Measurements from ENCODE around the gene TRPC3.

TRPC3 gene

GRCh38 chr4:121951521-121952110, at the start of gene TRPC3:
Gene TRPC3 (minus strand): TSS chr4:121952060. CDS start chr4:121951680, 380 bp downstream.
- no peak for DNase-seq (ENCODE audit: low read depth)

GRCh38 chr4:122000849-122001248, 49.0 kb upstream of the TRPC3 start:
- DNase-seq (ENCODE audit: low read depth), result no peak

GRCh38 chr4:121998024-121998423, 46.2 kb upstream of the TRPC3 start:
- DNase-seq (ENCODE audit: low read depth), result no peak

- no peak for DNase-seq (ENCODE audit: low read depth)
Measured at GRCh38 chr4:121995790-121996537, 44.1 kb upstream of the TRPC3 start.

GRCh38 chr4:121991968-121992367, 40.1 kb upstream of the TRPC3 start:
- no peak for DNase-seq (ENCODE audit: low read depth)

- peak; percentile 43 for DNase-seq (ENCODE audit: low read depth)
Measured at GRCh38 chr4:121990489-121990888, 38.6 kb upstream of the TRPC3 start.

- DNase-seq (ENCODE audit: low read depth), result no peak
Measured at GRCh38 chr4:121989715-121990114, 37.9 kb upstream of the TRPC3 start.

- DNase-seq (ENCODE audit: low read depth), result no peak
Measured at GRCh38 chr4:121988950-121989349, 37.1 kb upstream of the TRPC3 start.

GRCh38 chr4:121980643-121981042, 28.8 kb upstream of the TRPC3 start:
- DNase-seq (ENCODE audit: low read depth), result no peak

- no peak for DNase-seq (ENCODE audit: low read depth)
Measured at GRCh38 chr4:121978172-121978516, 26.3 kb upstream of the TRPC3 start.

- no peak for DNase-seq (ENCODE audit: low read depth)
Measured at GRCh38 chr4:121977251-121978171, 25.7 kb upstream of the TRPC3 start.

GRCh38 chr4:121975784-121976183, 23.9 kb upstream of the TRPC3 start:
- no peak for DNase-seq (ENCODE audit: low read depth)

GRCh38 chr4:121973816-121974215, 22.0 kb upstream of the TRPC3 start:
- DNase-seq (ENCODE audit: low read depth), result no peak

- DNase-seq (ENCODE audit: low read depth), result no peak
Measured at GRCh38 chr4:121968859-121969258, 17.0 kb upstream of the TRPC3 start.

- DNase-seq (ENCODE audit: low read depth), result no peak
Measured at GRCh38 chr4:121964958-121965357, 13.1 kb upstream of the TRPC3 start.

GRCh38 chr4:121960818-121961217, 9.0 kb upstream of the TRPC3 start:
- DNase-seq (ENCODE audit: low read depth), result no peak

GRCh38 chr4:121958777-121959176, 6.9 kb upstream of the TRPC3 start:
- DNase-seq (ENCODE audit: low read depth), result no peak

GRCh38 chr4:121957266-121957665, 5.4 kb upstream of the TRPC3 start:
- DNase-seq (ENCODE audit: low read depth), result no peak

GRCh38 chr4:121953860-121954259, 2.0 kb upstream of the TRPC3 start:
- no peak for DNase-seq (ENCODE audit: low read depth)

GRCh38 chr4:121952290-121952689, 430 bp upstream of the TRPC3 start:
- no peak for DNase-seq (ENCODE audit: low read depth)

GRCh38 chr4:121950680-121951520, 960 bp downstream of the TRPC3 start:
- no peak for DNase-seq (ENCODE audit: low read depth)

- DNase-seq (ENCODE audit: low read depth), result peak; percentile 59
Measured at GRCh38 chr4:121950212-121950679, 1.6 kb downstream of the TRPC3 start.
